HG03066 (cell line): Measurements from ENCODE around the gene MCTP2.
"Not testable (repeated sequence)": the region's sequence is repeated elsewhere in the genome, so short reads cannot be mapped to it uniquely, and the experiment has no call there.

Experiments used
- ATAC-seq: cut with Tn5 transposase; IDR thresholded peaks from one replicate; pipeline ENCODE4 v1.9.1; 2021; ENCODE audit warnings: low read depth; ENCODE audit not compliant: unreplicated experiment

The MCTP2 gene

GRCh38 chr15:94234300-94234699 lies 2.9 kb downstream of the MCTP2 start:
- no peak for ATAC-seq

- no peak for ATAC-seq
These were observed 3.7 kb downstream of the MCTP2 start for GRCh38 chr15:94235041-94235440.

- ATAC-seq: no peak
These were observed 4.3 kb downstream of the MCTP2 start for GRCh38 chr15:94235646-94236045.

- ATAC-seq: no peak
These were observed 5.2 kb downstream of the MCTP2 start for GRCh38 chr15:94236608-94237007.

GRCh38 chr15:94237903-94238302 lies 6.5 kb downstream of the MCTP2 start:
- no peak for ATAC-seq

GRCh38 chr15:94238539-94239118 lies 7.3 kb downstream of the MCTP2 start:
- peak; percentile 60 for ATAC-seq

GRCh38 chr15:94239474-94239873 lies 8.1 kb downstream of the MCTP2 start:
- no peak for ATAC-seq

GRCh38 chr15:94240480-94240879 lies 9.1 kb downstream of the MCTP2 start:
- no peak for ATAC-seq

GRCh38 chr15:94242257-94242656 lies 10.9 kb downstream of the MCTP2 start:
- ATAC-seq: no peak

- ATAC-seq: not testable (repeated sequence)
These were observed 11.6 kb downstream of the MCTP2 start for GRCh38 chr15:94243003-94243402.

- ATAC-seq: no peak
These were observed 12.1 kb downstream of the MCTP2 start for GRCh38 chr15:94243418-94243817.

- no peak for ATAC-seq
These were observed 14.7 kb downstream of the MCTP2 start for GRCh38 chr15:94246016-94246415.

GRCh38 chr15:94247789-94248638 lies 16.7 kb downstream of the MCTP2 start:
- no peak for ATAC-seq

GRCh38 chr15:94250801-94251200 lies 19.4 kb downstream of the MCTP2 start:
- no peak for ATAC-seq

- ATAC-seq: no peak
These were observed 20.9 kb downstream of the MCTP2 start for GRCh38 chr15:94252223-94252766.

GRCh38 chr15:94252906-94253491 lies 21.6 kb downstream of the MCTP2 start:
- ATAC-seq: no peak

GRCh38 chr15:94253742-94254141 lies 22.4 kb downstream of the MCTP2 start:
- ATAC-seq: no peak

GRCh38 chr15:94255540-94255939 lies 24.2 kb downstream of the MCTP2 start:
- ATAC-seq: no peak

- ATAC-seq: no peak
These were observed 25.1 kb downstream of the MCTP2 start for GRCh38 chr15:94256511-94256910.

GRCh38 chr15:94257776-94258175 lies 26.4 kb downstream of the MCTP2 start:
- not testable (repeated sequence) for ATAC-seq

- ATAC-seq: peak; percentile 63
These were observed 26.9 kb downstream of the MCTP2 start for GRCh38 chr15:94258246-94258645.
